ENCODE measurements around the gene PIGBOS1.

The PIGBOS1 gene

GRCh38 chr15:55349282-55349681 is 30.4 kb upstream of the PIGBOS1 start:
- H3K9me2 ChIP-seq (replicated peaks; ENCODE audit: insufficient read depth, low read length): no peaks in the 10 kb centered on the region
- peaks cover 14% of the 10 kb centered on the region; the same call in 1 of the 2 replicates for H3K36me3 ChIP-seq (ENCODE audit: low read length)
- H4K20me1 ChIP-seq (ENCODE audit: low read depth, low read length): no peaks in the 10 kb centered on the region
- no peak overlapping the region for H3K27ac ChIP-seq (ENCODE audit: low read depth, low read length)
- H3K4me3 ChIP-seq (ENCODE audit: insufficient read depth, low read length, poor library complexity, severe bottlenecking): no peak overlapping the region
- H3K79me2 ChIP-seq (ENCODE audit: insufficient read depth, low read length): no peaks in the 10 kb centered on the region
- H2AFZ ChIP-seq (ENCODE audit: low read depth, low read length, severe bottlenecking): no peak overlapping the region
- H3K27me3 ChIP-seq (ENCODE audit: low read length): no peaks in the 10 kb centered on the region
- TF ChIP-seq CTCF (IDR thresholded peaks at IDR 0.05; ENCODE audit: insufficient read depth, low read length, poor library complexity, severe bottlenecking) (no peak), EZH2phosphoT487 (conservative IDR thresholded peaks at IDR 0.05; ENCODE audit: low read length) (no peak)
- H3K4me2 ChIP-seq (ENCODE audit: low read depth, low read length, poor library complexity, severe bottlenecking): no peak overlapping the region
- H3K9ac ChIP-seq (ENCODE audit: low read length): no peak overlapping the region
- no peaks in the 10 kb centered on the region for H3K9me3 ChIP-seq (ENCODE audit: insufficient read depth, low read length)
- H3F3A ChIP-seq (ENCODE audit: insufficient read depth): no peaks in the 10 kb centered on the region

GRCh38 chr15:55348281-55348778 is 29.4 kb upstream of the PIGBOS1 start:
- no peaks in the 10 kb centered on the region for H4K20me1 ChIP-seq (ENCODE audit: low read depth, low read length)
- no peak overlapping the region for H3K4me3 ChIP-seq (ENCODE audit: insufficient read depth, low read length, poor library complexity, severe bottlenecking)
- H3K27me3 ChIP-seq (ENCODE audit: low read length): no peaks in the 10 kb centered on the region
- H3K36me3 ChIP-seq (ENCODE audit: low read length): peaks cover 14% of the 10 kb centered on the region; the same call in 1 of the 2 replicates
- H3K27ac ChIP-seq (ENCODE audit: low read depth, low read length): no peak overlapping the region
- H2AFZ ChIP-seq (ENCODE audit: low read depth, low read length, severe bottlenecking): no peak overlapping the region
- H3K79me2 ChIP-seq (ENCODE audit: insufficient read depth, low read length): no peaks in the 10 kb centered on the region
- H3K9ac ChIP-seq (ENCODE audit: low read length): no peak overlapping the region
- no peaks in the 10 kb centered on the region for H3F3A ChIP-seq (ENCODE audit: insufficient read depth)
- H3K4me2 ChIP-seq (ENCODE audit: low read depth, low read length, poor library complexity, severe bottlenecking): no peak overlapping the region
- TF ChIP-seq EZH2phosphoT487 (conservative IDR thresholded peaks at IDR 0.05; ENCODE audit: low read length) (no peak), CTCF (IDR thresholded peaks at IDR 0.05; ENCODE audit: insufficient read depth, low read length, poor library complexity, severe bottlenecking) (no peak)
- no peaks in the 10 kb centered on the region for H3K9me2 ChIP-seq (replicated peaks; ENCODE audit: insufficient read depth, low read length)
- no peaks in the 10 kb centered on the region for H3K9me3 ChIP-seq (ENCODE audit: insufficient read depth, low read length)

GRCh38 chr15:55344206-55344605 is 25.3 kb upstream of the PIGBOS1 start:
- Histone ChIP-seq H4K20me1 (ENCODE audit: low read depth, low read length) (no peaks in the 10 kb centered on the region), H2AFZ (ENCODE audit: low read depth, low read length, severe bottlenecking) (no peak overlapping the region), H3K79me2 (ENCODE audit: insufficient read depth, low read length) (no peaks in the 10 kb centered on the region), H3K4me2 (ENCODE audit: low read depth, low read length, poor library complexity, severe bottlenecking) (no peak overlapping the region), H3K9ac (ENCODE audit: low read length) (no peak overlapping the region), H3K9me2 (replicated peaks; ENCODE audit: insufficient read depth, low read length) (no peaks in the 10 kb centered on the region), H3K27ac (ENCODE audit: low read depth, low read length) (no peak overlapping the region), H3K4me3 (ENCODE audit: insufficient read depth, low read length, poor library complexity, severe bottlenecking) (no peak overlapping the region), H3F3A (ENCODE audit: insufficient read depth) (no peaks in the 10 kb centered on the region), H3K36me3 (ENCODE audit: low read length) (peaks cover 20% of the 10 kb centered on the region; the same call in 1 of the 2 replicates), H3K9me3 (ENCODE audit: insufficient read depth, low read length) (no peaks in the 10 kb centered on the region), H3K27me3 (ENCODE audit: low read length) (no peaks in the 10 kb centered on the region)
- TF ChIP-seq EZH2phosphoT487 (conservative IDR thresholded peaks at IDR 0.05; ENCODE audit: low read length): no peak
- TF ChIP-seq CTCF (IDR thresholded peaks at IDR 0.05; ENCODE audit: insufficient read depth, low read length, poor library complexity, severe bottlenecking): no peak
